Tibial nerve (tissue), 4 donors: ENCODE data around the gene FAM76B. TPM values are rescaled to one million over a fixed set of nuclear protein-coding genes. Genes with fewer than 3 reads are reported as not detected.

Source experiments
- DNase-seq, 2 donors: peaks; one replicate each; pipeline ENCODE4 v3.0.0-alpha.2; 2019; ENCODE audit warnings: low spot score in 2 of 2
- H3K27ac ChIP-seq, 4 donors: fragments of 200-600 bp; sonication (generic) in 3 of 4; one replicate each; pipeline ENCODE4 v1.5.1; 2017 to 2019; ENCODE audit warnings: mild to moderate bottlenecking in 1 of 4
- H3K27me3 ChIP-seq, 2 donors: fragments of 200-600 bp; sonication (generic) in 1 of 2; one replicate each; pipeline versions ENCODE4 v1.5.1 to v1.6.0; 2017 to 2019
- H3K36me3 ChIP-seq, 3 donors: fragments of 200-600 bp; sonication (generic); one replicate each; pipeline ENCODE4 v1.5.1; 2018 to 2019
- H3K4me1 ChIP-seq, 4 donors: fragments of 200-600 bp; sonication (generic) in 3 of 4; one replicate each; pipeline ENCODE4 v1.5.1; 2017 to 2019
- H3K4me3 ChIP-seq, 4 donors: fragments of 200-600 bp; sonication (generic) in 3 of 4; one replicate each; pipeline ENCODE4 v1.5.1; 2017 to 2019; ENCODE audit warnings: mild to moderate bottlenecking in 1 of 4, moderate library complexity in 1 of 4
- H3K9me3 ChIP-seq, 4 donors: fragments of 200-600 bp; sonication (generic) in 3 of 4; one replicate each; pipeline ENCODE4 v1.5.1; 2017 to 2019
- EP300 ChIP-seq, 2 donors: sonication (generic); formaldehyde crosslinking; IDR thresholded peaks; one replicate each; pipeline ENCODE4 v1.6.1; 2017; ENCODE audit warnings: antibody characterized with exemption in 2 of 2, mild to moderate bottlenecking in 1 of 2
- POLR2A ChIP-seq, 2 donors: fragments of 450-650 bp; IDR thresholded peaks; one replicate each; pipeline ENCODE4 v1.6.1; 2017; ENCODE audit warnings: antibody characterized with exemption in 2 of 2, mild to moderate bottlenecking in 2 of 2, moderate library complexity in 2 of 2
- WGBS, 2 donors: methylation state at CpG; one replicate each; pipeline ENCODE4 v1.1.5; 2018; 5-methylcytosine and 5-hydroxymethylcytosine counted together
- total RNA-seq, 4 donors: library from RNA; depleted of rRNA; stranded (reverse); fragments of >200 nt; gene quantifications; one replicate each; pipeline ENCODE4 v1.1.0, GENCODE V29; 2016
- TF ChIP-seq, protein P1 (sequence below), 5 experiments: fragments of 200-600 bp in 3 of 5; fragments of 450-650 bp in 2 of 5; sonication (generic) in 3 of 5; IDR thresholded peaks; one replicate each; pipeline ENCODE4 v1.5.1; 2016 to 2019; ENCODE audit warnings: antibody characterized with exemption in 5 of 5, mild to moderate bottlenecking in 3 of 5, moderate library complexity in 2 of 5

FAM76B gene
- total RNA-seq, 4 donors from 2014 or later, result 46.1 to 91.8 (median 54.3) TPM

DNA sequence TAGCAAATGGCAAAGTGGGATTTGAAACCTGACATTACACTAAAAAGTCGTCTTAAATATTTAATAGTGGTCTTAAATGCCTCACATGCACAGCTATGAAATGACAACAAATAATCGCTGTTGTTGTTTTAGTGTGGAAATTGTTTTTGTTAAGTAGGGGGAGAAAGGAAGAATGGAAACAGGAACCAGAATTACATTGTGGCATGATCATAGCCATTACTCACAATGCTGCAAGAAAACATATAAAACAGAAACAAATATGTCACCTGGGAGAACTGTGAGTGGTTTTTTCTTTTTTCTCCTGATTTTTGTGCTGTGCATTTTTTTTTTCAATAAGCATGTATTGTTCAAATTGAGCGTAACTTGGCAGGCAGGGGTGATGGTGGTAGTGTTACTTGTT, 22.9 kb downstream of the FAM76B start:
- Histone ChIP-seq H3K4me1 (peaks cover 0 to 7% (median 0%) of the 10 kb centered on the region in 4 donors), H3K27ac (no peak overlapping the region), H3K36me3 (peaks cover 0 to 14% (median 0%) of the 10 kb centered on the region in 3 donors), H3K27me3 (no peaks in the 10 kb centered on the region), H3K4me3 (no peak overlapping the region), H3K9me3 (no peaks in the 10 kb centered on the region)
- TF ChIP-seq EP300 (IDR thresholded peaks at IDR 0.05) (no peak), POLR2A (IDR thresholded peaks at IDR 0.05) (no peak)
- TF ChIP-seq, protein P1, sequence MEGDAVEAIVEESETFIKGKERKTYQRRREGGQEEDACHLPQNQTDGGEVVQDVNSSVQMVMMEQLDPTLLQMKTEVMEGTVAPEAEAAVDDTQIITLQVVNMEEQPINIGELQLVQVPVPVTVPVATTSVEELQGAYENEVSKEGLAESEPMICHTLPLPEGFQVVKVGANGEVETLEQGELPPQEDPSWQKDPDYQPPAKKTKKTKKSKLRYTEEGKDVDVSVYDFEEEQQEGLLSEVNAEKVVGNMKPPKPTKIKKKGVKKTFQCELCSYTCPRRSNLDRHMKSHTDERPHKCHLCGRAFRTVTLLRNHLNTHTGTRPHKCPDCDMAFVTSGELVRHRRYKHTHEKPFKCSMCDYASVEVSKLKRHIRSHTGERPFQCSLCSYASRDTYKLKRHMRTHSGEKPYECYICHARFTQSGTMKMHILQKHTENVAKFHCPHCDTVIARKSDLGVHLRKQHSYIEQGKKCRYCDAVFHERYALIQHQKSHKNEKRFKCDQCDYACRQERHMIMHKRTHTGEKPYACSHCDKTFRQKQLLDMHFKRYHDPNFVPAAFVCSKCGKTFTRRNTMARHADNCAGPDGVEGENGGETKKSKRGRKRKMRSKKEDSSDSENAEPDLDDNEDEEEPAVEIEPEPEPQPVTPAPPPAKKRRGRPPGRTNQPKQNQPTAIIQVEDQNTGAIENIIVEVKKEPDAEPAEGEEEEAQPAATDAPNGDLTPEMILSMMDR (IDR thresholded peaks at IDR 0.05), result no peak
- no peak for DNase-seq
- WGBS, 2 donors, result 77 to 78% methylated on average over 3 of the region's 3 CpGs

DNA sequence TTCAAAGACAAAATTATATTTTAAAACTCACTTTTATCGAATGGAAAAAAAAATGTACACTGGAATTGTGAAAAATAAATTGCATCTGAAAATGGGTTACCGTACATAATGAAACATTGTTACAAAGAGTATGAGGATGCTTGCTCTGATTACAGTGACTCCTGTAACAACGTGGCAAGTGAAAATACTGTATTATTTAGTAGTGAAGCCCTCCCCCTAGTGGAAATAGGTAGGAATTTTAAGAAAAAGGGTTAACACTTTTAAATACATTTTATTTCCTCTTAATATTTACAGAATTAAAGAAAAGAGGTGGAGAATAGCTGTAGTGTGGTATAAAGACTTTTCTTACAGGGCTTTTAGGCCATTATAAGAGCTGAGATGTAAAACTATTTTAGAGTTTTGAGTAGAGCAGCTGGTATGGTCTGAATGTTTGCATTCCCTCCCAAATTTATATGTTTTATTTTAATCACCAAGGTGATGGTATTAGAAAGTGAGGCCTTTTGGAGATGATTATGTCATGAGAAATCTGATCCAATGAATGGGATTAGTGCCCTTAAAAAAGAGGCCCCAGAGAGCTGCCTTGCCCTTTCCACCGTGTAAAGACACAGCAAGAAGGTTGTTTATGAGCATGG, 25.2 kb downstream of the FAM76B start:
- no peaks in the 10 kb centered on the region for H3K9me3 ChIP-seq
- H3K4me3 ChIP-seq, result no peak overlapping the region
- TF ChIP-seq, protein P1 (IDR thresholded peaks at IDR 0.05), result peak; percentile 57 to 87 (median 70)
- TF ChIP-seq EP300 (IDR thresholded peaks at IDR 0.05), result no peak
- H3K27me3 ChIP-seq, result no peaks in the 10 kb centered on the region
- no peak for DNase-seq
- no peak overlapping the region for H3K27ac ChIP-seq
- 15% methylated on average over 4 of the region's 4 CpGs for WGBS, 2 donors
- peaks cover 0 to 7% (median 0%) of the 10 kb centered on the region in 4 donors for H3K4me1 ChIP-seq
- peaks cover 0 to 7% (median 0%) of the 10 kb centered on the region in 3 donors for H3K36me3 ChIP-seq

DNA sequence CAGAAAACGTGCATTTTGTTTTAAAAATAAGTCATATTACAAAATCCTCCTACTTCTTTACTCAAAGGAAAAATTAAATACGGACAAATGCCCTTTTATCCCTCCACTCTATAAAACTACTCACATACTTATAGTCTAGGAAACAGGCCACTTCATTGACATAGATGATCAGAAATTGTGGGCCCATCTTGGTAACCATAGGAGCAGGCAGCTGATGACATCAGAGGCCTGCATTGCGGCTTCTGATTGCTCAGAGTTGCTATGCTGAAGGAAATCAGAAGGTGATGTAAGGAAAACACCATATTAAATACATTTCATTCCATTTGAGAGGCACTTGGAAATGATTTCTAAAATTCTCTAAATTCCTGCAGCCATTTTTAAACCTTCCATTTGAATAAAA, 27.0 kb downstream of the FAM76B start:
- Histone ChIP-seq H3K4me1 (peaks cover 0 to 5% (median 0%) of the 10 kb centered on the region in 4 donors), H3K9me3 (no peaks in the 10 kb centered on the region), H3K27me3 (no peaks in the 10 kb centered on the region), H3K27ac (no peak overlapping the region), H3K36me3 (no peaks in the 10 kb centered on the region), H3K4me3 (no peak overlapping the region)
- no peak for DNase-seq
- TF ChIP-seq EP300 (IDR thresholded peaks at IDR 0.05) (no peak), POLR2A (IDR thresholded peaks at IDR 0.05) (no peak)
- TF ChIP-seq, protein P1 (IDR thresholded peaks at IDR 0.05), result no peak
- WGBS, 2 donors, result 72 to 73% methylated on average over 3 of the region's 3 CpGs

DNA sequence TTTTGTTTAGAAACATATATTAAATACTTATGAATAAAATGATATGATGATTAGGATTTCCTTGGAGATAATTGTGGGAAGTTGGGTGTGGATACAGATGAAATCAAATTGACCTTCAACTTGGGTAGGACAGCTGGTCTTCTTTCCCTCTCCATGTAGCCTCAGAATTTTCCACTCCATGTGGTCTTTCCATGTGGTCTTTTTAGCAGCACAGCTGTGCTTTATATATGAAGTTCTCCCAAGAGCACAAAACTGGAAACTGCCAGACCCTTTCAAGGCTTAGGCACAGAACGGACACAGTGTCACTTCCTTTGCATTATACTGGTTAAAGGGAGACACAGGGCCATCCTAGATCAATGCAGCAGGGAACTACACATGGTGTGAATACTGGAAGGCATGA, 28.6 kb downstream of the FAM76B start:
- Histone ChIP-seq H3K4me3 (no peak overlapping the region), H3K36me3 (no peaks in the 10 kb centered on the region), H3K27ac (no peak overlapping the region), H3K4me1 (peaks cover 0 to 5% (median 0%) of the 10 kb centered on the region in 4 donors), H3K27me3 (no peaks in the 10 kb centered on the region), H3K9me3 (no peaks in the 10 kb centered on the region)
- WGBS, 2 donors, result 79 to 81% methylated on average over 1 of the region's 1 CpG
- TF ChIP-seq, protein P1 (IDR thresholded peaks at IDR 0.05), result no peak
- TF ChIP-seq EP300 (IDR thresholded peaks at IDR 0.05), result no peak
- no peak for TF ChIP-seq POLR2A (IDR thresholded peaks at IDR 0.05)
- DNase-seq, result no peak

DNA sequence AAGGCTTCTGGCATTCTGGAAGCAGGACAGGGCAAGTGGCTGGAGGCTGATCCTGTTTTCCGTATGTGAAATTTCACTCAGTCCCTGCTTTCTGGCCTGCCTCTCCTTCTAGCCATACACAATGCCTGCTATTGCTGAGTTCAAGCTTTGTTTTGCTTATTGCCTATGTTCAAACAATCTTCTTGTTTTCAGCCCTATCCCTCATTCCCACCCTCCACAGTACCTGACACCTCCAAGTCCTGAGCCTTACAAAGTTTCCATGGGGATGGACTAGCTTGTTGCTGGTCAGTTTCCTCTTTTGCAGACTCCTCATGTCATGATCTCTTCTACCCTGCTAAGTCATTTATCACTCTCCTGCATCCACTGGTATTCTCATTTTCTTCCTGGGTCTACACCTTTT, 38.1 kb downstream of the FAM76B start:
- DNase-seq, result no peak
- H3K4me3 ChIP-seq, result no peak overlapping the region
- H3K36me3 ChIP-seq, result no peaks in the 10 kb centered on the region
- no peak overlapping the region for H3K27ac ChIP-seq
- H3K9me3 ChIP-seq, result no peaks in the 10 kb centered on the region
- TF ChIP-seq POLR2A (IDR thresholded peaks at IDR 0.05), result no peak
- TF ChIP-seq, protein P1 (IDR thresholded peaks at IDR 0.05), result no peak
- TF ChIP-seq EP300 (IDR thresholded peaks at IDR 0.05), result no peak
- WGBS, 2 donors, result 66 to 79% methylated on average over 1 of the region's 1 CpG
- H3K27me3 ChIP-seq, result no peaks in the 10 kb centered on the region
- no peaks in the 10 kb centered on the region for H3K4me1 ChIP-seq
